Measurements from ENCODE around the gene CORO2B. TPM values are rescaled to one million over a fixed set of nuclear protein-coding genes. Genes with fewer than 3 reads are reported as not detected.
A peak's percentile ranks its signal among the peaks of the same experiment; 100 is the strongest.

The CORO2B gene
- total and polyA plus RNA-seq, 11 donors: 3.0 to 9.1 (median 5.0) TPM

DNA sequence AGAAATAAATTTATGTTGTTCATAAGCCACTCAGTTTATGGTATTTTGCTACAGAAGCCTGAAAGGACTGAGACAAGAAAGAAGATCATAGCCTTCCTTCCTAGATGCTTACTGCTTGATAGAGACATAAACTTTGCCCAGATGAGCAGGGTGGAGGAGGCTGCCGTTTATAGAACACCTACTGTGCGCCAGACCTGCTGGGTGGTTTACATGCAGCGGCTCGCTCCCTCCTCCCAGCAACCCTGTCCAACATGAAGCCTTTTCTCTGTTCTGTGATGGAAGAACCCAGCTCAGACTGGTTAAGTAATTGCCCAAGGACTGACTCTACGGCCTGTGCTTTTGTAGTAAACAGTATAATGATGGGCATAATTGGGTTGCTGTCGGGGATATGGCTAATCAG is 37.0 kb downstream of the CORO2B start:
- Histone ChIP-seq H3K36me3 (no peaks in the 10 kb centered on the region), H3K4me1 (peaks cover 0 to 60% (median 29%) of the 10 kb centered on the region in 12 donors), H3K4me3 (no peak overlapping the region), H3K9me3 (no peaks in the 10 kb centered on the region), H3K27me3 (no peaks in the 10 kb centered on the region), H3K27ac (peak overlapping the region in 3 of 12 donors; percentile 4 to 56 (median 41))
- TF ChIP-seq, protein P1, sequence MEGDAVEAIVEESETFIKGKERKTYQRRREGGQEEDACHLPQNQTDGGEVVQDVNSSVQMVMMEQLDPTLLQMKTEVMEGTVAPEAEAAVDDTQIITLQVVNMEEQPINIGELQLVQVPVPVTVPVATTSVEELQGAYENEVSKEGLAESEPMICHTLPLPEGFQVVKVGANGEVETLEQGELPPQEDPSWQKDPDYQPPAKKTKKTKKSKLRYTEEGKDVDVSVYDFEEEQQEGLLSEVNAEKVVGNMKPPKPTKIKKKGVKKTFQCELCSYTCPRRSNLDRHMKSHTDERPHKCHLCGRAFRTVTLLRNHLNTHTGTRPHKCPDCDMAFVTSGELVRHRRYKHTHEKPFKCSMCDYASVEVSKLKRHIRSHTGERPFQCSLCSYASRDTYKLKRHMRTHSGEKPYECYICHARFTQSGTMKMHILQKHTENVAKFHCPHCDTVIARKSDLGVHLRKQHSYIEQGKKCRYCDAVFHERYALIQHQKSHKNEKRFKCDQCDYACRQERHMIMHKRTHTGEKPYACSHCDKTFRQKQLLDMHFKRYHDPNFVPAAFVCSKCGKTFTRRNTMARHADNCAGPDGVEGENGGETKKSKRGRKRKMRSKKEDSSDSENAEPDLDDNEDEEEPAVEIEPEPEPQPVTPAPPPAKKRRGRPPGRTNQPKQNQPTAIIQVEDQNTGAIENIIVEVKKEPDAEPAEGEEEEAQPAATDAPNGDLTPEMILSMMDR (IDR thresholded peaks at IDR 0.05): no peak
- no peak for TF ChIP-seq POLR2A (IDR thresholded peaks at IDR 0.05)
- ATAC-seq (no peak), DNase-seq (no peak)
- intact Hi-C loops (cut with DNase I): no loop called here
- 81 to 93% (median 90%) methylated on average over 6 of the region's 6 CpGs for WGBS, 4 donors

GRCh38 chr15:68616397-68616796 is 37.6 kb downstream of the CORO2B start:
- H3K27ac ChIP-seq: no peak overlapping the region
- intact Hi-C loops (cut with DNase I): no loop called here
- H3K4me1 ChIP-seq: peaks cover 0 to 66% (median 34%) of the 10 kb centered on the region in 12 donors
- ATAC-seq (no peak), DNase-seq (no peak)
- TF ChIP-seq, protein P1 (IDR thresholded peaks at IDR 0.05): no peak
- no peak for TF ChIP-seq POLR2A (IDR thresholded peaks at IDR 0.05)
- H3K27me3 ChIP-seq: no peaks in the 10 kb centered on the region
- 93 to 94% (median 94%) methylated on average over 13 to 16 of the region's 16 CpGs for WGBS, 4 donors
- H3K9me3 ChIP-seq: no peaks in the 10 kb centered on the region
- no peaks in the 10 kb centered on the region for H3K36me3 ChIP-seq
- no peak overlapping the region for H3K4me3 ChIP-seq

- WGBS, 4 donors: 36 to 58% (median 48%) methylated on average over 2 of the region's 2 CpGs
- Histone ChIP-seq H3K4me3 (no peak overlapping the region), H3K9me3 (no peaks in the 10 kb centered on the region), H3K4me1 (peaks cover 0 to 67% (median 34%) of the 10 kb centered on the region in 12 donors), H3K27me3 (no peaks in the 10 kb centered on the region), H3K36me3 (no peaks in the 10 kb centered on the region), H3K27ac (peak overlapping the region in 1 of 12 donors; percentile 6)
- ATAC-seq (no peak), DNase-seq (no peak)
- TF ChIP-seq POLR2A (IDR thresholded peaks at IDR 0.05): no peak
- TF ChIP-seq, protein P1 (IDR thresholded peaks at IDR 0.05): no peak
- intact Hi-C loops (cut with DNase I): no loop called here
These were observed 38.2 kb downstream of the CORO2B start for GRCh38 chr15:68617001-68617400.

DNA sequence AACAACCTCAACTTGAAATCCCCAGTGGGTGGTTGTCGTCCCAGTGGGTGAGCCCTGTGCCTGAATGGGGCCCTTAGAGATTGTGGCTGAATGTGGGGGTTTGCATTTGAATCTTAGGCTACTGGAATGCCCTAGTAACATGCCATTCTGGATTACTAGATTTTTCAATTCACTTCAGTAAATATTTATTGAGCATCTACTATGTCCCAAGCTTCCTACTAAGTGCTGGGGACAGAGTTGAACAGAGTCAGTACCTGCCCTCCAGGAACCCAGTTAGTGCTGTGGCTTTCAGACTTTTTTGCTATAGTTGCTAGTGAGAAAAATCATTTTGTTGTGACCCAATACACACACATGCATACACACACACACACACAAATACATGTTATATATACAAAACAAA is 39.0 kb downstream of the CORO2B start:
- DNase-seq (no peak), ATAC-seq (no peak)
- H3K27me3 ChIP-seq: no peaks in the 10 kb centered on the region
- no peaks in the 10 kb centered on the region for H3K36me3 ChIP-seq
- H3K9me3 ChIP-seq: no peaks in the 10 kb centered on the region
- 88 to 100% (median 97%) methylated on average over 1 of the region's 1 CpG for WGBS, 4 donors
- intact Hi-C loops (cut with DNase I): no loop called here
- no peak overlapping the region for H3K4me3 ChIP-seq
- H3K4me1 ChIP-seq: peaks cover 0 to 72% (median 35%) of the 10 kb centered on the region in 12 donors
- TF ChIP-seq, protein P1 (IDR thresholded peaks at IDR 0.05): no peak
- TF ChIP-seq POLR2A (IDR thresholded peaks at IDR 0.05): no peak
- H3K27ac ChIP-seq: peak overlapping the region in 6 of 12 donors; percentile 6 to 63 (median 48)
